Prostate gland (tissue), 2 donors: ENCODE data around the gene ANTXR1.

Experiments
- CTCF ChIP-seq, 4 experiments: fragments of 200-600 bp in 2 of 4; fragments of 450-650 bp in 2 of 4; sonication (generic) in 2 of 4; IDR thresholded peaks; 1 replicate in 3 of 4; 2 replicates in 1 of 4; pipeline ENCODE4 v1.5.1; 2016 to 2019; ENCODE audit warnings: antibody characterized with exemption in 4 of 4, mild to moderate bottlenecking in 2 of 4, moderate library complexity in 2 of 4
- POLR2A ChIP-seq: fragments of 450-650 bp; IDR thresholded peaks from one replicate; pipeline ENCODE4 v1.6.1; 2016; ENCODE audit warnings: antibody characterized with exemption, mild to moderate bottlenecking
- POLR2AphosphoS5 ChIP-seq: sonication (generic); formaldehyde crosslinking; IDR thresholded peaks from one replicate; pipeline ENCODE4 v1.6.1; 2017; ENCODE audit warnings: antibody characterized with exemption

GRCh38 chr2:69168950-69169654 is 156.1 kb downstream of the ANTXR1 start:
- TF ChIP-seq CTCF (IDR thresholded peaks at IDR 0.05) (no peak), POLR2A (no peak), POLR2AphosphoS5 (no peak)
